ENCODE results near the gene TCEANC.
A peak's percentile ranks its signal among the peaks of the same experiment; 100 is the strongest.
"Not testable (repeated sequence)": the region's sequence is repeated elsewhere in the genome, so short reads cannot be mapped to it uniquely, and the experiment has no call there.

TCEANC gene

DNA sequence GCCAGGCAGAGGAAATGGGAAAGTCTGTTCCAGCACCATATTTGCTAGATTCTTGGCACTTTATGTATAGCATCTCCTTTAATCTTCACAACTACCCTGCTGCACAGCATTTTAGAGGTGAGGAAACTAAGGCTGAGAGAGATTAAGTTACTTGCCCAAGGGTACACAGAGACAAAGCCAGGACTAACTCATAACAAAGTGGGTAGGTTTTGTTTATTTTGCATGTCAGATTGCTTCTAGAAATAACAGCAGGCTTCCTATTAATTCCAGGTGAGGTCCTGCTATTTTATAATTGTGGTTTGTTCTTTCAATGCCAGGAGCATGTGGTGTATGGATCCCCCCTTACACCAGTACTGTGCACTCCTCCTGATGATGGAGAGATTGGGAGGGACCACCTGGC is 15.0 kb downstream of the TCEANC start:
- TF ChIP-seq, protein P1, sequence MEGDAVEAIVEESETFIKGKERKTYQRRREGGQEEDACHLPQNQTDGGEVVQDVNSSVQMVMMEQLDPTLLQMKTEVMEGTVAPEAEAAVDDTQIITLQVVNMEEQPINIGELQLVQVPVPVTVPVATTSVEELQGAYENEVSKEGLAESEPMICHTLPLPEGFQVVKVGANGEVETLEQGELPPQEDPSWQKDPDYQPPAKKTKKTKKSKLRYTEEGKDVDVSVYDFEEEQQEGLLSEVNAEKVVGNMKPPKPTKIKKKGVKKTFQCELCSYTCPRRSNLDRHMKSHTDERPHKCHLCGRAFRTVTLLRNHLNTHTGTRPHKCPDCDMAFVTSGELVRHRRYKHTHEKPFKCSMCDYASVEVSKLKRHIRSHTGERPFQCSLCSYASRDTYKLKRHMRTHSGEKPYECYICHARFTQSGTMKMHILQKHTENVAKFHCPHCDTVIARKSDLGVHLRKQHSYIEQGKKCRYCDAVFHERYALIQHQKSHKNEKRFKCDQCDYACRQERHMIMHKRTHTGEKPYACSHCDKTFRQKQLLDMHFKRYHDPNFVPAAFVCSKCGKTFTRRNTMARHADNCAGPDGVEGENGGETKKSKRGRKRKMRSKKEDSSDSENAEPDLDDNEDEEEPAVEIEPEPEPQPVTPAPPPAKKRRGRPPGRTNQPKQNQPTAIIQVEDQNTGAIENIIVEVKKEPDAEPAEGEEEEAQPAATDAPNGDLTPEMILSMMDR (conservative IDR thresholded peaks at IDR 0.05; ENCODE audit: control insufficient read depth, insufficient read depth, low read depth, low read length), result no peak
- no peak overlapping the region for H3K4me3 ChIP-seq (ENCODE audit: control insufficient read depth, low read depth, low read length)
- no peak for DNase-seq (ENCODE audit: low read depth)

DNA sequence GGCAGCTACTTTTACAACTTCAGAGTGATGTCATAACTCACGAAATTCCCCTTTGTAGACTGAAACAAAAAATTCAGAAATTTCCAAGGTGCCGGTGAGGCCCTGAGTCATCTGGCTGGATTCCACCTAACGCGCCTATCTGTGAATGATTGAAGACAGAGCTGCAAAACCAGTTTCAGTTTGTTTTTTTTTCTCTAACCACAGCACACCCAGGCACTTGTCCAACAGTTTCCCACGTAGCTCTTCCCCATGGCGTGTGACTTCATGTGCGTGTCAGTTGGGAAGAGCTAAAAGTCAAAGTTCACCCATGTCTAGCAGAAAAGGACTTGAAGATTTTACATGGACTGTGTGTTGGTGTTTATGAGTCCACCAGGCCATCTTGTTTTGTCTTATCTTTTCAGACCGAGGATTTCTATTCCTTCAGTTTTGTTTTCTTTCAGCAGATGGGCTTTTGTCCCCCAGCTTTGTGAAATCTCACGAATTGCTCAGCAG is 16.4 kb downstream of the TCEANC start:
- peak; percentile 98 for DNase-seq (ENCODE audit: low read depth)
- no peak overlapping the region for H3K4me3 ChIP-seq (ENCODE audit: control insufficient read depth, low read depth, low read length)
- TF ChIP-seq, protein P1 (conservative IDR thresholded peaks at IDR 0.05; ENCODE audit: control insufficient read depth, insufficient read depth, low read depth, low read length), result no peak

DNA sequence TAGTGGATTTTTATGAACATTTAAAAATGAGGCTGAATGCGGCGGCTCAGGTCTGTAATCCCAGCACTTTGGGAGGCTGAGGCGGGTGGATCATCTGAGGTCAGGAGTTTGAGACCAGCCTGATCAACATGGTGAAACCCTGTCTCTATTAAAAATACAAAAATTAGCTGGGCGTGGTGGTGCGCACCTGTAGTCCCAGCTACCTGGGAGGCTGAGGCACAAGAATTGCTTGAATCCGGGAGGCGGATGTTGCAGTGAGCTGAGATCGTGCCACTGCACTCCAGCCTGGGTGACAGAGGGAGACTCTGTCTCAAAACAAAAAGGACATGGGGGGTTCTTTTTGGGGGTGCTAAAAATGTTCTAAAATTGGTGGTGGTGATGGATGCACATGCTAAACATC is 16.8 kb downstream of the TCEANC start:
- not testable (repeated sequence) for H3K4me3 ChIP-seq (ENCODE audit: control insufficient read depth, low read depth, low read length); DNase-seq (ENCODE audit: low read depth)

DNA sequence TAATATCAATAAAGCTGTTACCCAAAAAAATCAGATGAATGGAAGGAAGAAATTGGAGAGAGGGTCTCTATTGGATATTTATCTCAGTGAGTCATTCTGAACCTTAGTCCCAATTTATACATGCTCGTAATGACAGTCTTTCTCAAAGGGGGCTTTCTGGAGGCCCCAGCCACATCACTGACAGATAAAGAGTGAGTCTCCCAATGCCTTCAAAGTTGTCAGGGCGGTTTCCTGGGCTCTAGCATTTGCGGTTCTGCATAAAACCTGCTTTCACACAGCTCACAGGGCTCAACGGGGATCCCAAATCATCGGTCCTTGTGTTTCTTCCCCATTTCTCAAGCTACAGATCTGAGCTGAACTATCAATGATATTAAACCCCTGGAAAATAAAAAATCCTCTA is 17.3 kb downstream of the TCEANC start:
- TF ChIP-seq, protein P1 (conservative IDR thresholded peaks at IDR 0.05; ENCODE audit: control insufficient read depth, insufficient read depth, low read depth, low read length), result no peak
- no peak for DNase-seq (ENCODE audit: low read depth)
- no peak overlapping the region for H3K4me3 ChIP-seq (ENCODE audit: control insufficient read depth, low read depth, low read length)

DNA sequence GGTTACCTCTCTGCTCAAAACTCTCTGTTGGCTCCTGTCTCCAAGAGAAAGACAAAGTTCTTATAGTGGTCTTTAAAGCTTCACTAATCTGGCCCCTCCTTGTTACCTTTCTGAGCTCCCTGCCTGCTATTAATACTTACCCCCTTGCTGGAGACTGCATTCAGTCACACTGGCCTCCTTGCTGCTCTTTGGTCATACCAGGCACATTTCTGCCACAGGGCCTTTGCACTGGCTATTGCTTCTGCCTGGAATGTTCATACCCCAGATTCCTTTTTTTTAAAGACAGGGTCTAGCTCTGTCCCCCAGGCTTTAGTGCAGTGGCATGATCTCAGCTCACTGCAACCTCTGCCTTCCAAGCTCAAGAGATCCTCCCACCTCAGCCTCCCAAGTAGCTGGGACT is 20.1 kb downstream of the TCEANC start:
- TF ChIP-seq, protein P1 (conservative IDR thresholded peaks at IDR 0.05; ENCODE audit: control insufficient read depth, insufficient read depth, low read depth, low read length), result no peak
- H3K4me3 ChIP-seq (ENCODE audit: control insufficient read depth, low read depth, low read length), result no peak overlapping the region
- no peak for DNase-seq (ENCODE audit: low read depth)

DNA sequence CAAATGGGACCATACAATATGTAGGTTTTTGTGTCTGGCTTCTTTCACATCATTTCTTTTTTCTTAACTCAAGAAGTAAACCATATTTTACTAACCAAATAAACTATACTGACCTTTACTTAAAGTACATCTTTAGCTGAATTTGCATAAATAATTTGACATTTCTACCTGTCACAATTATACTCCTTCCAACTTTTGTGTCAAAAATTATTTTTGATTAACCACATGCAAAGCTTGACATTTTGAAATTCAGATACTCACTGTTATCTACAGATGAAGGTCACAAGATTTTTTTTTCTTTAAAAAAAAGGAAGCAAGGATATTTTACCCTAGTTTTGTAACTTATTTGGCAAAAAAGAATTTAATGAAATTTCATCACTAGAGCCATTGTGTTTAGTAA is 23.9 kb downstream of the TCEANC start:
- DNase-seq (ENCODE audit: low read depth), result no peak
- H3K4me3 ChIP-seq (ENCODE audit: control insufficient read depth, low read depth, low read length), result no peak overlapping the region
- TF ChIP-seq, protein P1 (conservative IDR thresholded peaks at IDR 0.05; ENCODE audit: control insufficient read depth, insufficient read depth, low read depth, low read length), result no peak

DNA sequence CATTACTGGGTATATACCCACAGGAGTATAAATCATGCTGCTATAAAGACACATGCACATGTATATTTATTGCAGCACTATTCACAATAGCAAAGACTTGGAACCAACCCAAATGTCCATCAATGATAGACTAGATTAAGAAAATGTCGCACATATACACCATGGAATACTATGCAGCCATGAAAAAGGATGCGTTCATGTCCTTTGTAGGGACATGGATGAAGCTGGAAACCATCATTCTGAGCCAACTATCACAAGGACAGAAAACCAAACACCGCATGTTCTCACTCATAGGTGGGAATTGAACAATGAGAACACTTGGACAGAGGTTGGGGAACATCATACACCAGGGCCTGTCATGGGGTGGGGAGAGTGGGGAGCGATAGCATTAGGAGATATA is 26.8 kb downstream of the TCEANC start:
- DNase-seq (ENCODE audit: low read depth); H3K4me3 ChIP-seq (ENCODE audit: control insufficient read depth, low read depth, low read length): not testable (repeated sequence)

DNA sequence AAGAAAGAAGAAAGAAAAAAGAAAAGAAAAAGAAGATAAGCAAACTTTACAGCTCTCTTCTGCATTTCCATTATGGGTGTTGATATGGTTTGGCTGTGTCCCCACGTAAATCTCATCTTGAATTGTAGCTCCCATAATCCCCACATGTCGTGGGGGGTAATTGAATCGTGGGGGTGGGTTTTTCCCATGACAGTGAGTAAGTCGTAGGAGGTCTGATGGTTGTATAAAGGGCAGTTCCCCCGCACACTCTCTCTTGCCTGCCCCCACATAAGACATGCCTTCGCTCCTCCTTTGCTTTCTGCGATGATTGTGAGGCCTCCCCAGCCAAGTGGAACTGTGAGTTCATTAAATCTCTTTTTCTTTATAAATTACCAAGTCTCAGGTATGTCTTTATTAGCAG is 28.7 kb downstream of the TCEANC start:
- TF ChIP-seq, protein P1 (conservative IDR thresholded peaks at IDR 0.05; ENCODE audit: control insufficient read depth, insufficient read depth, low read depth, low read length), result no peak
- no peak overlapping the region for H3K4me3 ChIP-seq (ENCODE audit: control insufficient read depth, low read depth, low read length)
- no peak for DNase-seq (ENCODE audit: low read depth)

Measured in fibroblast of mammary gland (primary cell).